UCSD-AML1 (cell line): ENCODE measurements around the gene NEU4.
"Not testable (repeated sequence)": the region's sequence is repeated elsewhere in the genome, so short reads cannot be mapped to it uniquely, and the experiment has no call there.

Experiments
- DNase-seq: peaks from one replicate; lab custom pipeline; 2025; ENCODE audit not compliant: unreplicated experiment; lab: John Stamatoyannopoulos, UW

NEU4 gene

GRCh38 chr2:241775223-241776177, 33.5 kb upstream of the NEU4 start:
- DNase-seq: no peak

- DNase-seq: no peak
These were observed 32.4 kb upstream of the NEU4 start, which contains the start of gene GAL3ST2 for GRCh38 chr2:241776336-241777169. TSS of gene GAL3ST2 (plus strand) at chr2:241776822. CDS start at chr2:241776956, 134 bp downstream.

GRCh38 chr2:241777170-241777685, 31.8 kb upstream of the NEU4 start:
- DNase-seq: no peak

GRCh38 chr2:241777686-241778627, 31.0 kb upstream of the NEU4 start:
- peak; percentile 52 for DNase-seq

- no peak for DNase-seq
These were observed 27.9 kb upstream of the NEU4 start for GRCh38 chr2:241780939-241781569.

- not testable (repeated sequence) for DNase-seq
These were observed 26.9 kb upstream of the NEU4 start for GRCh38 chr2:241782053-241782452.

- DNase-seq: no peak
These were observed 20.9 kb upstream of the NEU4 start for GRCh38 chr2:241788135-241788534.

GRCh38 chr2:241788572-241788971, 20.4 kb upstream of the NEU4 start:
- no peak for DNase-seq

GRCh38 chr2:241791385-241791784, 17.6 kb upstream of the NEU4 start:
- DNase-seq: not testable (repeated sequence)

- DNase-seq: no peak
These were observed 15.6 kb upstream of the NEU4 start for GRCh38 chr2:241793385-241793784.

- DNase-seq: no peak
These were observed 14.7 kb upstream of the NEU4 start for GRCh38 chr2:241794250-241794823.

- DNase-seq: no peak
These were observed 13.7 kb upstream of the NEU4 start for GRCh38 chr2:241795021-241795999.

GRCh38 chr2:241796209-241796608, 12.8 kb upstream of the NEU4 start:
- DNase-seq: no peak

- no peak for DNase-seq
These were observed 12.3 kb upstream of the NEU4 start for GRCh38 chr2:241796610-241797138.

GRCh38 chr2:241797441-241798080, 11.4 kb upstream of the NEU4 start:
- no peak for DNase-seq

GRCh38 chr2:241798081-241798630, 10.8 kb upstream of the NEU4 start:
- DNase-seq: no peak
